H7 (cell line): ENCODE results near the gene ABCA3. TPM values are rescaled to one million over a fixed set of nuclear protein-coding genes. Genes with fewer than 3 reads are reported as not detected.
"Not testable (repeated sequence)": the region's sequence is repeated elsewhere in the genome, so short reads cannot be mapped to it uniquely, and the experiment has no call there.

ENCODE experiments used
- DNase-seq: peaks from one replicate; pipeline ENCODE4 v3.0.0; 2012
- H3K27me3 ChIP-seq: 2 replicates; pipeline ENCODE4 v1.6.0; 2011; ENCODE audit warnings: mild to moderate bottlenecking, low read length; ENCODE audit not compliant: control insufficient read depth, insufficient read depth
- H3K36me3 ChIP-seq: replicated peaks from 2 replicates; pipeline ENCODE4 v1.5.1; 2011; ENCODE audit warnings: low read length; ENCODE audit not compliant: control insufficient read depth, insufficient read depth
- H3K4me3 ChIP-seq: 2 replicates; pipeline ENCODE4 v1.5.1; 2011; ENCODE audit warnings: low read depth, mild to moderate bottlenecking, control low read depth, low read length, moderate library complexity; ENCODE audit not compliant: insufficient read depth
- total RNA-seq: library from RNA; depleted of rRNA; stranded (reverse); fragments of >200 nt; shearing (Covaris generic); gene quantifications from 2 replicates; pipeline ENCODE4 v1.2.3, GENCODE V29; 2014; rRNA removed

Gene ABCA3
- 6.2 and 6.6 TPM in 2 replicates for total RNA-seq

- peak; percentile 100 for DNase-seq
- Histone ChIP-seq H3K36me3 (no peaks in the 10 kb centered on the region), H3K27me3 (peaks cover 22% of the 10 kb centered on the region), H3K4me3 (peak within 1 kb of the TSS; percentile 61)
Observed at GRCh38 chr16:2340564-2341455, at the start of gene ABCA3. Gene ABCA3 (minus strand): TSS chr16:2340728. CDS start chr16:2326466, 14,262 bp downstream.

- no peak overlapping the region for H3K4me3 ChIP-seq
- no peaks in the 10 kb centered on the region for H3K27me3 ChIP-seq
- no peaks in the 10 kb centered on the region for H3K36me3 ChIP-seq
- no peak for DNase-seq
Observed at GRCh38 chr16:2388875-2389433, 48.4 kb upstream of the ABCA3 start.

GRCh38 chr16:2388139-2388874 is 47.8 kb upstream of the ABCA3 start:
- DNase-seq: no peak
- Histone ChIP-seq H3K4me3 (no peak overlapping the region), H3K36me3 (no peaks in the 10 kb centered on the region), H3K27me3 (no peaks in the 10 kb centered on the region)

GRCh38 chr16:2386990-2387389 is 46.5 kb upstream of the ABCA3 start:
- Histone ChIP-seq H3K27me3 (no peaks in the 10 kb centered on the region), H3K4me3 (no peak overlapping the region), H3K36me3 (no peaks in the 10 kb centered on the region)
- peak; percentile 80 for DNase-seq

GRCh38 chr16:2385982-2386381 is 45.5 kb upstream of the ABCA3 start:
- H3K27me3 ChIP-seq, DNase-seq, H3K36me3 ChIP-seq, H3K4me3 ChIP-seq: not testable (repeated sequence)

- no peak overlapping the region for H3K4me3 ChIP-seq
- H3K27me3 ChIP-seq: no peaks in the 10 kb centered on the region
- DNase-seq: peak; percentile 17
- no peaks in the 10 kb centered on the region for H3K36me3 ChIP-seq
Observed at GRCh38 chr16:2385190-2385836, 44.8 kb upstream of the ABCA3 start.

GRCh38 chr16:2384426-2384825 is 43.9 kb upstream of the ABCA3 start:
- no peak for DNase-seq

GRCh38 chr16:2383501-2383900 is 43.0 kb upstream of the ABCA3 start:
- Histone ChIP-seq H3K36me3 (no peaks in the 10 kb centered on the region), H3K27me3 (no peaks in the 10 kb centered on the region), H3K4me3 (no peak overlapping the region)
- DNase-seq: no peak

More at GRCh38 chr16:2384426-2384825, 43.9 kb upstream of the ABCA3 start:
- Histone ChIP-seq H3K36me3 (no peaks in the 10 kb centered on the region), H3K27me3 (no peaks in the 10 kb centered on the region), H3K4me3 (no peak overlapping the region)

- no peak overlapping the region for H3K4me3 ChIP-seq
- H3K27me3 ChIP-seq: no peaks in the 10 kb centered on the region; the same call in 1 of the 2 replicates
- DNase-seq: no peak
- no peaks in the 10 kb centered on the region for H3K36me3 ChIP-seq
Observed at GRCh38 chr16:2374644-2375043, 34.1 kb upstream of the ABCA3 start.

GRCh38 chr16:2373176-2373575 is 32.6 kb upstream of the ABCA3 start:
- no peaks in the 10 kb centered on the region for H3K36me3 ChIP-seq
- H3K27me3 ChIP-seq: no peaks in the 10 kb centered on the region; the same call in 1 of the 2 replicates
- no peak for DNase-seq
- no peak overlapping the region for H3K4me3 ChIP-seq

GRCh38 chr16:2372684-2373083 is 32.2 kb upstream of the ABCA3 start:
- no peak overlapping the region for H3K4me3 ChIP-seq
- H3K36me3 ChIP-seq: no peaks in the 10 kb centered on the region
- H3K27me3 ChIP-seq: no peaks in the 10 kb centered on the region; the same call in 1 of the 2 replicates
- no peak for DNase-seq

- DNase-seq: no peak
Observed at GRCh38 chr16:2371421-2371820, 30.9 kb upstream of the ABCA3 start.

GRCh38 chr16:2370721-2371120 is 30.2 kb upstream of the ABCA3 start:
- DNase-seq: no peak

More at GRCh38 chr16:2371421-2371820, 30.9 kb upstream of the ABCA3 start:
- H3K4me3 ChIP-seq: no peak overlapping the region
- no peaks in the 10 kb centered on the region; the same call in 1 of the 2 replicates for H3K27me3 ChIP-seq
- no peaks in the 10 kb centered on the region for H3K36me3 ChIP-seq

GRCh38 chr16:2366660-2367309 is 26.3 kb upstream of the ABCA3 start:
- no peaks in the 10 kb centered on the region; the same call in 1 of the 2 replicates for H3K27me3 ChIP-seq
- no peaks in the 10 kb centered on the region for H3K36me3 ChIP-seq
- DNase-seq: no peak
- H3K4me3 ChIP-seq: no peak overlapping the region

More at GRCh38 chr16:2370721-2371120, 30.2 kb upstream of the ABCA3 start:
- Histone ChIP-seq H3K36me3 (no peaks in the 10 kb centered on the region), H3K27me3 (no peaks in the 10 kb centered on the region; the same call in 1 of the 2 replicates), H3K4me3 (no peak overlapping the region)
